ENCODE results near the gene GGT6.

DNA sequence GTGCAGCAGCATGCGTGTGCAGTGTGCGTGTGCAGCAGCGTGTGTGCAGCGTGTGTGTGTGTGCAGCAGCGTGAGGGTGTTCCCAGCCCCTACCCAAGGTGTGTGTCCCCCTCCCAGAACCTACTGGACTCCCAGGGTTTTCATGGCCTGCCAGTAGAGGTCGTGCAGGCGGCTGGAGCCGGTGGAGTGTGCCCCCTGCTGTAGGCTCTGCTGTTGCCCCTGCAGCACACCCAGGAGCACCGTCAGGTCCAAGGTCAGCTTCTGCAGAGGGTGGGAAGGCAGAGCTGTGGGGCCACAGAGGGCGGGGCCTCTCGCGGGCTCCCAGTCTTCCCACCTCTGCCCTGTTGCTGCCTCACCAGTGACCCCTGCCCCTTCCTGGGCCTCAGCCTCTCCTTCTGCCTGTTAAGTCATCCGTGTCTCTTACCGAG, 20.1 kb downstream of the GGT6 start:
- TF ChIP-seq EZH2phosphoT487 (IDR thresholded peaks at IDR 0.05; ENCODE audit: borderline replicate concordance, low read depth) (no peak), CTCF (IDR thresholded peaks at IDR 0.05) (no peak), ELF1 (IDR thresholded peaks at IDR 0.05) (no peak), POLR2AphosphoS5 (IDR thresholded peaks at IDR 0.05; ENCODE audit: low read depth, low read length) (no peak), SMC3 (IDR thresholded peaks at IDR 0.05; ENCODE audit: low read depth, low read length) (no peak), FOXJ3 (CRISPR knock-in tag; IDR thresholded peaks at IDR 0.05) (no peak), CHD2 (IDR thresholded peaks at IDR 0.05; ENCODE audit: low read length, partially characterized antibody) (no peak)

Data from SK-N-SH (cell line).